ENCODE data around the gene ST8SIA2.

ST8SIA2 gene

DNA sequence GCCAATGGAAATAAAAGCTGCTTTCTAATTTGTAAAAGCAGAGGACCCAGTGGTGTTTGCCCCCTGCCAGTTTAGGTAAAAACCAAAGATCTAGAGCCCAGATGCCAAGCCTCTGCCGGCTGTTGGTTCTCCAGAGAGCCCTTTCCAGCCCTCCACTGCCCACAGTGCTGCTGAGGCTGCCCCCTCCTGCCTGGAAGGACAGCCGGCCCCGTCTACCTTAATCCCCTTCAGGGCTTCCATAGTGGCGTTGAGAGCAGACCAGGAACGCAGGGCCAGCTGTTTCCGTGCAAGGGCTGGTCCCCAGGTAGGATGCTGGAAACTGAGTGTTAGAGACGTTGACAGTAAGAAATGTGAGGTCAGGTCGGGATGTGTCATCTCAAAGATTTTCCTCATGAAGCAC, 6.9 kb downstream of the ST8SIA2 start:
- no peak for DNase-seq

- DNase-seq: no peak
These were observed 7.5 kb downstream of the ST8SIA2 start for GRCh38 chr15:92400980-92401787.

DNA sequence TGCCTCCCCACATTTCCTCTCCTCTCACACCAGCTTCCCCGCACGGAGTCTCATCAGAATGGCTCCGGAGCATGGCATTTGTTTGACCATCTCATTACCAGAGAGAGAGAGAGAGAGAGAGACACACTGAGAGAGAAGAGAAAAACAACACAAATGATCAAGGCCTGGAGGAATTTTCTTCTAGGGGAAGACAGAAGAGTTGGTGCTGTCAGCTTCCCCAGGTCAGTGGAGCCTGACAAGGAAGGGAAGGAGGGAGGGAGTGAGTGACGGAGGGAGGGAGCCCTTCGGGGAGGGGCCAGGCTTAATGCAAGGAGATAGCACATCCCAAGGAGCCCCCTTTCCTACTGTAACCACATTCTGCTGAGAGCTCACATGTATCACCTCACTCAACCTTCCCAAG, 9.1 kb downstream of the ST8SIA2 start:
- no peak for DNase-seq

- DNase-seq: no peak
These were observed 12.3 kb downstream of the ST8SIA2 start for GRCh38 chr15:92405942-92406341.

- DNase-seq: no peak
These were observed 13.6 kb downstream of the ST8SIA2 start for GRCh38 chr15:92407321-92407720.

DNA sequence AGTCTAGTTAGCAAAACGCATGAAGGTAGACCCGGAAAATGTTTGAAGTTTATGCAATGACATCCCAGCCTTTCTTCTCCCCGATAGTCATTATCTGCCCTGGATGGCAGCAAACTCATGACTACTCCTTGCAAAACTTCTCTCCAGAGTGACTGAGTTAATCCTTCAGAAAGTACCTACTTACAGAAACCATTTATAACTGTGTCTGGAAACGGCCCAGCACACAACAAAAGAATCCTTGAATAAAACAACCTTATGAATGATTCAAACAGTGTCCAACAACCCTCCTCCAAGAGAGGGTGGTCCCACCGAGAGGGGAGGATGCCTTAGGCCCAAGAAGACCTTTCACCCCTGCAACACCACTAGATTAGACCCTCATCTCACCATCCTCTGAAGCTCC, 14.2 kb downstream of the ST8SIA2 start:
- no peak for DNase-seq

GRCh38 chr15:92409006-92409405, 15.3 kb downstream of the ST8SIA2 start:
- DNase-seq: no peak

GRCh38 chr15:92409521-92409920, 15.8 kb downstream of the ST8SIA2 start:
- DNase-seq: no peak

DNA sequence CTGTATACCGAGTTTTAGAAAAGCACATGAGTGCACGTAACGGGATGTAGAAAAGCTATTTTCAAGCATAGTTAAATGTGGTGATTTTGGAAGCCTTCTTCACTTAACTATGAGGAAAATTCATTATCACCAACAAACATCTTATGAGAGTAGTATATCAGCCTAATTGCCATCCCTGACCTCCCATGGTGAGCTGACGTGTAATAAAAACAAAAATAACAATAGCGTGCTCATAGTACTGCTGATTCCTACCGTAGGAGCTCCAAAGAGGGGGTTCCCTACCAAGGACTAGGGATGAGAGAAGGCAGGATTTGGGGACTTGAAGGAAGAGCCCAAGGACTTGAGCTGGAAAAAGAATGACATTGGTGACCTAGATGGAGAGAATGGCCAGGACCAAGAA, 16.9 kb downstream of the ST8SIA2 start:
- DNase-seq: no peak

- DNase-seq: no peak
These were observed 17.6 kb downstream of the ST8SIA2 start for GRCh38 chr15:92411256-92411655.

GRCh38 chr15:92413510-92413909, 19.8 kb downstream of the ST8SIA2 start:
- no peak for DNase-seq

DNA sequence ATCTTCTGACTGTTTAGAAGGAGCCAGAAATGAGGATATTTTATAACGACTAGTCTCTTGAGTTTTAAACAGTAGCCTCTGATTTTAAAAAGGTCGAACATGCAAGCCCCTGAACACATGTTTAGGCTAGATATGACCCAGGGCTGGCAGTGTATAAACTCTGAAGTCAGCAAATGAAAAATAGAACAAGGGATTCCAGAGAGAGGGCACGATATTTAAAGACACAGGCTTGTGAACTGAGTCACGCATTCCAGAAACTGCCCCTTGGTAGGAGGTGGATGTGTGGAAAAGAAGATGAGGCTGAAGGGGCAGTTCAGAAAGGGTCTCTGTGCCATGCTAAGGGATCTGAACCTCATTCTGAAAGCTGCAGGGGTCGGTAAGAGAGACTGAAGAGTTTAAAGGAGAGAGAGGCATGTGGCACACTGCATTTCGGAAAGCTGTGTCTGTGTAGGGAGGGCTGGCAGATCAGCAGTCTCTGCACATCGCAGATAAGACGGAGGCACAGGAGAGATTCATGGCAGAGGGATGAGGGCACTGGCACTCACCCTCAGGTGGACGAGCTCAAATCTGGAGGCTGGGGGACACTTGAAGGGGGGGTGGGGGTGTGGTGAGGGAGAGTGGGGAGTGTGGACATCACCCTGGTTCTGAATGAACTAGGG, 22.1 kb downstream of the ST8SIA2 start:
- no peak for DNase-seq

GRCh38 chr15:92416557-92416956, 22.9 kb downstream of the ST8SIA2 start:
- no peak for DNase-seq

- no peak for DNase-seq
These were observed 24.0 kb downstream of the ST8SIA2 start for GRCh38 chr15:92417716-92418115.

- no peak for DNase-seq
These were observed 25.2 kb downstream of the ST8SIA2 start for GRCh38 chr15:92418864-92419263.

GRCh38 chr15:92421976-92422375, 28.3 kb downstream of the ST8SIA2 start:
- DNase-seq: no peak

GRCh38 chr15:92425578-92426225, 32.0 kb downstream of the ST8SIA2 start:
- no peak for DNase-seq

DNA sequence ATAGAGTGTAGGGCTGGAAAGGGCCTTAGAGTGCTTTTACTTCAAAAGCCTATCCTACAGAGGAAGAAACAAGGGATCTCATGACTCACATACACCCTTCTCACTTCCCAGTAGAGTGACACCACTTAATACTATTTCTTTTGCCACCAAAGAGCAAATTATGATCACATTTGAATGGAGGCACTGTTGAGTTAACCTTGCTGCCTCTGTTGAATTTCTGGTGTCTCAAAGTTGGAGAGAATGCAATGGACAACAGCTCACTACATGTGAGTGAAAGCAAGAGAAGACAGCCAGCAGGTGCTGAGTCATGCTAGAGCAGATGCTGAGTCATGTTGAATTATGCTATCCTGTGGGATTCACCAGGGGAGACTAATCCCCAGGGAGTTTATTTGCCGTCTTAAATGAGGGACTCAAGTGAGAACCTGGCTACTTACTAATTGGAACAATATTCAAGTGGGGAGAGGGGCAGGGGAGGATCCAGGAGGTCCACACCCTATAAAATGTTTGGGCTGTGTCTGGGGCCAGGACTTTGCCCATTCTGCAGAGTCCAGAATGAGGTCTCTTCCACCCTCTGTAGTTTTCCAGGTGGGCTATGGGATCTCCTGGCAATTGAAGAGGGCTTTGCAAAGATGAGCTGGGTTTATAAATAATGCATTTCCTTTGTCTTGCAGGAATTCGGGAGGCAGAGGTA, 35.8 kb downstream of the ST8SIA2 start:
- peak; percentile 9 for DNase-seq

GRCh38 chr15:92430069-92430440, 36.4 kb downstream of the ST8SIA2 start:
- no peak for DNase-seq

DNA sequence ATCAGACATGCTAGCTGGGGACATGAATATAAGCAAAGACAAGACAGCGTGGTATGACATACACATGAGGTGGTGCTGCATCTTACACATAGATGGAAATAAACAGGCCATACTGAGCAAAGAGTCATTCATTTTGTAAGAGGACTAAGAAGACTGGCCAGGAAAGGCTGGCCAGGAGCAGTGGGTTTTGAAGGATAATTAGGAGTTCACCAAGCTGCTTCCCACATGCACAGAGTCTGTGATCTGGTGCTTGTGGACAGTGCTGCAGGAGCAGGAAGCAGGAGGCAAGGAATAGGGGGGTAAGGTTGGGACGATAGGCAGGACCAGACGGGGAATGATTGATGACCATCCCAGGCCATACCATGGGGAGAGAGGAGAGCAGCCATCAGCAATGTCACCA, 41.5 kb downstream of the ST8SIA2 start:
- no peak for DNase-seq

DNA sequence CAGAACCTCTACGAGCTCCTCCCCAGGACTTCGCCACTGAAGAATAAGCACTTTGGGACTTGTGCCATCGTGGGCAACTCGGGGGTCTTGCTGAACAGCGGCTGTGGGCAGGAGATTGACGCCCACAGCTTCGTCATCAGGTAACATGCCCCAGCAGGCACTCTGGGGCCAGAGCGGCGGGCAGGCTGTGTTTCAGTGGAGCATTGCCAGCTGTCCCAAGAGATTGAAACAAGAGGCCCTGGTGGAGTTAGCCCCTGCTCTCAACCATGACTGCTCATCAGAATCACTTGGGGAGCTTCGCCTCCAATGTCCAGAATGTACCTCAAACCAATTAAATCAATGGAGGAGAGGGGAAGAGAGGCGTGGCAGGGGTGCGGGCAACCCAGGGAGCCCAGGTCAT, 44.8 kb downstream of the ST8SIA2 start:
- no peak for DNase-seq

DNA sequence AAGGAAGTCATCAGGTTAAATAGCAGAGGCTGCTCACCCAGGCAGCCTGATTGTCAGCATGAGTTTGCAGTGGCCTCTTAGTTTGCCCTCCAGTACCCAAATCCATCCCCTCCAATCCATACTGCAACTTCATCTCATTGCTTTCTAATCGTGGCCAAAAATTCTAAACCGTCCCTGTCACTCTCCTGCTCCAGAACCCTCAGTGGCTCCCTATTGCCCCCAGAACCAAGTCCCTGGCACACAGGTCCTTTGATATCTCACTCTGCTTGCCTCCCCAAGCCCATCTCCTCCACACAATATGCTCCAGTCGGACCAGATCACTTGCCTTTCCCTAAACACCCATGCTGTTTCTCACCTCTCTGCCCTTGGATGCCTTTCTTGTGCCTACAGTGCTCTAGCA, 49.7 kb downstream of the ST8SIA2 start:
- no peak for DNase-seq

GRCh38 chr15:92444631-92445030, 51.0 kb downstream of the ST8SIA2 start:
- no peak for DNase-seq

DNA sequence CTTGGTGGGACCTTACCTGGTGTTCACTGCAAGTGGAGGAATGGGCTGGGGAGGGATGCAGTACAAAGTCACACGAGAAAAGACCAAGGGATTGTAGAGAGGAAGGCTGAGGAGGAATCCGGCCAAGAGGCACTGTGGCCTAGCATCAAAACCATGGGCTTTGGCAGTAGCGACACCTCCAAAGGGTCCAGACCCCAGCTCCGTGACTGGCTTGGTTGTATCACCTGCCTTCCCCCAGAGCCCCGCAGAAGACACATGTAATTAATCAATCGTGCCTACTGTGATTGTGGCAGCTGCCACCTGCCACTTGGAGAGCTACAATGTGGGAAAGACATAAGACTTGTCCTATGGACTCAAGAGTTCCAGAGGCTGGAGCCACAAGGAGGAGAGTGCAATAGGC, 54.7 kb downstream of the ST8SIA2 start:
- DNase-seq: no peak
